ENCODE measurements around the gene PROCA1.
"Not testable (repeated sequence)": the region's sequence is repeated elsewhere in the genome, so short reads cannot be mapped to it uniquely, and the experiment has no call there.

Gene PROCA1

GRCh38 chr17:28675980-28676379, 35.7 kb downstream of the PROCA1 start:
- no peak for DNase-seq (ENCODE audit: low read depth in 3 of 3)

GRCh38 chr17:28675490-28675889, 36.2 kb downstream of the PROCA1 start:
- DNase-seq (ENCODE audit: low read depth in 3 of 3): no peak

GRCh38 chr17:28669918-28670317, 41.8 kb downstream of the PROCA1 start:
- DNase-seq (ENCODE audit: low read depth in 3 of 3): no peak

- no peak for DNase-seq (ENCODE audit: low read depth in 3 of 3)
Observed at GRCh38 chr17:28667870-28668269, 43.8 kb downstream of the PROCA1 start.

DNA sequence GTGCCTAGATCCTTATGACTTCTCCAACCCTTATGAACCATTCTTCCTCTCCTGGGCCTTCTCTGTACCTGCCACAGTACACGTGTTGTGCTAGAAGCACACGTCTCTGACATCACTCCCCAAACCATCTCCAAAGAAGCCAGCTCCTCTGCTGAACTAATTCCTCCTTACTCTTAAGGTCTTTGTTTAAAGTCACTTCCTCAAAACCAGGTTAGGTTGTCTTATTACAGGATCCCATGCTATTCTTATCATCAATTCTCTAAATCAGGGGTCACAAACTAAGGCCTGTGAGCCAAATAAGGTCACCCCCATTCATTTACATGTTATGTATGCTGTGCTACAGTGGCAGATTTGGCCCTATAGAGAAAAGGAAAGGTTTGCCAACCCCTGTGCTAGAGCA, 45.7 kb downstream of the PROCA1 start:
- no peak for DNase-seq (ENCODE audit: low read depth in 3 of 3)

DNA sequence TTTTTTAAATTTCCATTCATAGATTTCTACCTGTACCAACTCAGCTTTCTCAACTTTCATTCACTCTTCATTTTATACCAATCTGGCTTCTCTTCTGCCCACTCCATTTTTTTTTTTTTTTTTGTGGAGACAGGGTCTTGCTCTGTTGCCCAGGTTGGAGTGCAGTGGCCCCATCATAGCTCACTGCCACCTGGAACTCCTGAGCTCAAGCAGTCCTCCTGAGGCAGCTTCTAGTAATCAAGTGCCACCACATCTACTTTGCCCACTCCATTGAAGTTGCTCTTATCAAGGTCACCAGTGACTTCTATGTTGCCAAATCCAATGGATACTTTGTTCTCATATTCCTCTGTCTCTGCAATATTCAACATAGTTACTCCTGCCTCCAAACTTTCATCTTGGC, 48.0 kb downstream of the PROCA1 start:
- DNase-seq (ENCODE audit: low read depth in 3 of 3): no peak

DNA sequence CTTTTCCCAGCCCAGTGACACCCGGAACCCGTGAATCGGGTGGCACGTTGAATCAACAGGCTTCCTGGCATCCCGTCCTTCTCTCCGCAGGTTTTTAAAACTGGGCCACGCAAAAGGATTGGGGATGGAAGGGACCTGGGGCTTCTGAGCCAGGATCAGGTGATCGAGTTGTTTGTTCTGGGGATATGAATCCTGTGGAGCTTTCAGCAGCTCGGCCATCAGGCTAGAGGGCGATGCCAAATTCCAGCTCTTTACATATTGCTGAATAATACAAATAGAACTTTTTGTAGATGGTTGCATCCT, 49.2 kb downstream of the PROCA1 start:
- DNase-seq (ENCODE audit: low read depth in 3 of 3): no peak

DNA sequence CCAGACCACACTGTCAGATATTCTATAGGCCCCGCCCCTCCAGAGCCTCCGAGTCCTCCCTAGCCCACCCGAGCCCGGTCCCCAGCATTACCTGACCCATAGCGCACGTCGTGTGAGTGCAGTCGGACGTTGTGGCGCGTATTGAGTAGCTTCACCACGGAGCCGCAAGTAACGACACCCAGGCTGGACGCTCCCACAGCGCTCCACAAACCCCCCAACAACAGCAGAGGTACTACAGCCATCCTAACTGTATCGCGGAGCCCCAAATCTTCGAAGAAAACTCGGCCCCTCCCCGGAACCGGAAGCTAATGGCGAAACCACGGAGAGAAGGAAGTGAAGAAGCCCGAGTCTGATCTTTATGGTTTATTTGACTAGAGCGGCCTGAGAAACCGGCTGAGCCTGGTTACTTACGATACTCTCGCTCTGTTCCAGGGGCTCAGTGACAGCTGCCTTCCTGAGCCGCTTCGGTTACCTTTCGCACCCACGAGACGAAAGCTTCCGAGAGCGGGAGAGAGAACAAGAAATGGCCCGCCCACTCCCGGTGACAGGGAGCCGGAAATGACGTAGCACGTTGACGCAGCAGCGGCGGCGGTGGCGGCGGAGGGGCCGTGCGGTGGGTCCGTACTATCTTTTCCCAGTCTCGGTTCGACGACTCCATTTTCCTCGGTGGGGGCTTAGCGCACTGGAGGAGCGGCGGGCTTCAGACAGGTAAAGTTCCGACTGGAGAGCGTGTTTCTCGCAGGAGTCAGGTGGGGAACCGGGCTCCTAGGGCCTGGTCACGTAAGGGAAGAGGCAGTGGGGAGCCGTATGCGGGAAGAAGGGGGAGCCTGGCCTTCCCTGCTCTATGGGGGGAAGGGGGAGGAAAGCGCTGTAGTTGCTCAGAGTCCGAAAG, 49.8 kb downstream of the PROCA1 start, which contains the start of the genes SDF2 and SUPT6H:
SDF2 (minus strand) TSS at position 272 of the 892 bp plus-strand sequence; CDS start at position 242, 30 bp downstream.
SUPT6H (plus strand) TSS at position 571 of the 892 bp plus-strand sequence. CDS start 11,197 bp downstream, outside the sequence.
- peak; percentile 88 to 95 (median 89) for DNase-seq (ENCODE audit: low read depth in 3 of 3)

- not testable (repeated sequence) for DNase-seq (ENCODE audit: low read depth in 3 of 3)
Observed at GRCh38 chr17:28659497-28659881, 52.2 kb downstream of the PROCA1 start.

DNA sequence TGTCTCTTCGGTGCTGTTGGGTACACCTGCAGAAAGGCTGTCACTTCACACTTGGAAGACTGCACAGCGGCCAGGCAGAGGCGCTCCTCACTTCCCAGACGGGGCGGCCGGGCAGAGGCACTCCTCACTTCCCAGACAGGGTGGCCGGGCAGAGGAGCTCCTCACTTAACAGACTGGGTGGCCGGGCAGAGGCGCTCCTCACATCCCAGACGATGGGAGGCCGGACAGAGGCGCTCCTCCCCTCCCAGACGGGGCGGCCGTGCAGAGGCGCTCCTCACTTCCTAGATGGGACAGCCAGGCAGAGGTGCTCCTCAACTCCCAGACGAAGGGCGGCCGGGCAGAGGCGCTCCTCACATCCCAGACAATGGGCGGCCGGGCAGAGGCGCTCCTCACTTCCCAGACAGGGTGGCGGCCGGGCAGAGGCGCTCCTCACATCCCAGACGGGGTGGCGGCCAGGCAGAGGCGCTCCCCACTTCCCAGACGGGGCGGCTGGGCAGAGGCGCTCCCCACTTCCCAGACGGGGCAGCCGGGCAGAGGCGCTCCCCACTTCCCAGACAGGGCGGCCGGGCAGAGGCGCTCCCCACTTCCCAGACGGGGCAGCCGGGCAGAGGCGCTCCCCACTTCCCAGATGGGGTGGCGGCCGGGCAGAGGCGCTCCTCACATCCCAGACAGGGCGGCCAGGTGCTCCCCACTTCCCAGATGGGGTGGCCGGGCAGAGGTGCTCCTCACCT, 52.8 kb downstream of the PROCA1 start:
- not testable (repeated sequence) for DNase-seq (ENCODE audit: low read depth in 3 of 3)

DNA sequence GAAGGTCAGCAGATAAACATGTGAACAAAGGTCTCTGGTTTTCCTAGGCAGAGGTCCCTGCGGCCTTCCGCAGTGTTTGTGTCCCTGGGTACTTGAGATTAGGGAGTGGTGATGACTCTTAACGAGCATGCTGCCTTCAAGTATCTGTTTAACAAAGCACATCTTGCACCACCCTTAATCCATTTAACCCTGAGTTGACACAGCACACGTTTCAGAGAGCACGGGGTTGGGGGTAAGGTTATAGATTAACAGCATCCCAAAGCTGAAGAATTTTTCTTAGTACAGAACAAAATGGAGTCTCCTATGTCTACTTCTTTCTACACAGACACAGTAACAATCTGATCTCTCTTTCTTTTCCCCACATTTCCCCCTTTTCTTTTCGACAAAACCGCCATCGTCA, 53.3 kb downstream of the PROCA1 start:
- DNase-seq (ENCODE audit: low read depth in 3 of 3): not testable (repeated sequence)

GRCh38 chr17:28657756-28658155, 53.9 kb downstream of the PROCA1 start:
- no peak for DNase-seq (ENCODE audit: low read depth in 3 of 3)

DNA sequence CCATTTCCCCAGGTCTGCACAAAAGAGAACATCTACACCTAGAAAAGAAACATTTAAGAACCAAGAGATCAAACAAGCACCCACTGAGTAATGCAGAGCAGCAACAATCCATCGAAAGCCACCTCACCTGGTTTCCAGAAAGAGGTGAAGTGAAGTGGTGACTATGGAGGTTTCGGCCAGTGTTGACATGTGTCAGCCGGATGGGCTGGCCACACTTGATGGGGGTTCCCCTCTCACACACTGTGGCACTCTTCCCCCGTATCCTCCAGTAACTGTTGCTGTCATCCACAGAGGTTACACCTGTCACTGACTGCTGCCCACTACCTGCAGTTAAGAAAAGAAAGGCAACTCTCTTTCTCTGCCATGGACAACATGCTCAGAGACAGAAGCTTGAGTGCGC, 56.5 kb downstream of the PROCA1 start:
- no peak for DNase-seq (ENCODE audit: low read depth in 3 of 3)

Data from stimulated activated CD4-positive, alpha-beta T cell treated with anti-CD3 and anti-CD28 coated beads, TNF-alpha, amount 100 ng/mL, for 4 hours (primary cell).